Neural progenitor cell (in vitro differentiated cells): ENCODE results near the gene LBX2. TPM values are rescaled to one million over a fixed set of nuclear protein-coding genes. Genes with fewer than 3 reads are reported as not detected.

Experiments used
- DNase-seq: peaks from one replicate; pipeline ENCODE4 v3.0.0-alpha.2; 2016; ENCODE audit warnings: low spot score
- H2AFZ ChIP-seq: fragments of 200-600 bp; sonication (generic); replicated peaks from 2 replicates; pipeline ENCODE4 v1.6.1; 2016; ENCODE audit warnings: antibody characterized with exemption
- H3F3A ChIP-seq: fragments of 200-600 bp; sonication (generic); 2 replicates; pipeline ENCODE4 v1.6.1; 2016; ENCODE audit warnings: antibody characterized with exemption, low read depth
- H3K27ac ChIP-seq: fragments of 200-600 bp; sonication (generic); 2 replicates; pipeline ENCODE4 v1.5.1; 2016; ENCODE audit warnings: mild to moderate bottlenecking
- H3K27me3 ChIP-seq: fragments of 200-600 bp; sonication (generic); 2 replicates; pipeline ENCODE4 v1.6.1; 2016; ENCODE audit warnings: mild to moderate bottlenecking, moderate library complexity
- H3K36me3 ChIP-seq: fragments of 200-600 bp; sonication (generic); 2 replicates; pipeline ENCODE4 v1.5.1; 2016
- H3K4me1 ChIP-seq: fragments of 200-600 bp; sonication (generic); 2 replicates; pipeline ENCODE4 v1.6.1; 2016; ENCODE audit warnings: mixed run types
- H3K4me2 ChIP-seq: fragments of 200-600 bp; sonication (generic); 2 replicates; pipeline ENCODE4 v1.6.1; 2016
- H3K4me3 ChIP-seq: fragments of 200-600 bp; sonication (generic); 2 replicates; pipeline ENCODE4 v1.5.1; 2016
- H3K79me2 ChIP-seq: fragments of 200-600 bp; sonication (generic); 2 replicates; pipeline ENCODE4 v1.6.1; 2016; ENCODE audit warnings: low read depth
- H3K9ac ChIP-seq: fragments of 200-600 bp; sonication (generic); 2 replicates; pipeline ENCODE4 v1.6.1; 2016
- H3K9me3 ChIP-seq: fragments of 200-600 bp; sonication (generic); 2 replicates; pipeline ENCODE4 v1.5.1; 2016; ENCODE audit warnings: low read depth
- H4K20me1 ChIP-seq: fragments of 200-600 bp; sonication (generic); 2 replicates; pipeline ENCODE4 v1.6.1; 2016; ENCODE audit warnings: low read depth
- H3K27ac Mint-ChIP-seq: 3 replicates; pipeline ENCODE4 v1.8.0; 2021; ENCODE audit warnings: mixed read lengths
- H3K27me3 Mint-ChIP-seq: 2 replicates; pipeline ENCODE4 v1.8.0; 2022; ENCODE audit warnings: low read depth, mild to moderate bottlenecking, inconsistent platforms, moderate library complexity, mixed read lengths; ENCODE audit not compliant: insufficient read depth
- H3K36me3 Mint-ChIP-seq: 3 replicates; pipeline ENCODE4 v1.8.0; 2021; ENCODE audit warnings: mixed read lengths
- H3K4me1 Mint-ChIP-seq: 3 replicates; pipeline ENCODE4 v1.8.0; 2021; ENCODE audit warnings: mixed read lengths
- H3K4me3 Mint-ChIP-seq: 3 replicates; pipeline ENCODE4 v1.8.0; 2021; ENCODE audit warnings: mild to moderate bottlenecking, moderate library complexity, mixed read lengths
- H3K9me3 Mint-ChIP-seq: 3 replicates; pipeline ENCODE4 v1.8.0; 2020; ENCODE audit warnings: mixed read lengths
- EZH2 ChIP-seq: fragments of 200-600 bp; sonication (generic); IDR thresholded peaks from 2 replicates; pipeline ENCODE4 v1.6.1; 2017; ENCODE audit warnings: antibody characterized with exemption, mild to moderate bottlenecking, moderate library complexity
- EZH2phosphoT487 ChIP-seq: fragments of 200-600 bp; sonication (generic); IDR thresholded peaks from 2 replicates; pipeline ENCODE4 v1.6.1; 2017; ENCODE audit warnings: antibody characterized with exemption
- total RNA-seq: library from RNA; depleted of rRNA; stranded (reverse); fragments of >200 nt; gene quantifications from 2 replicates; pipeline ENCODE4 v1.2.3, GENCODE V29; 2015; ENCODE audit warnings: low replicate concordance
- TF ChIP-seq, protein P1 (sequence below): fragments of 200-600 bp; sonication (generic); IDR thresholded peaks from 2 replicates; pipeline ENCODE4 v1.5.1; 2017; ENCODE audit warnings: antibody characterized with exemption, mild to moderate bottlenecking

LBX2 gene
- total RNA-seq, 1 donor from 2014 or later: not detected

DNA sequence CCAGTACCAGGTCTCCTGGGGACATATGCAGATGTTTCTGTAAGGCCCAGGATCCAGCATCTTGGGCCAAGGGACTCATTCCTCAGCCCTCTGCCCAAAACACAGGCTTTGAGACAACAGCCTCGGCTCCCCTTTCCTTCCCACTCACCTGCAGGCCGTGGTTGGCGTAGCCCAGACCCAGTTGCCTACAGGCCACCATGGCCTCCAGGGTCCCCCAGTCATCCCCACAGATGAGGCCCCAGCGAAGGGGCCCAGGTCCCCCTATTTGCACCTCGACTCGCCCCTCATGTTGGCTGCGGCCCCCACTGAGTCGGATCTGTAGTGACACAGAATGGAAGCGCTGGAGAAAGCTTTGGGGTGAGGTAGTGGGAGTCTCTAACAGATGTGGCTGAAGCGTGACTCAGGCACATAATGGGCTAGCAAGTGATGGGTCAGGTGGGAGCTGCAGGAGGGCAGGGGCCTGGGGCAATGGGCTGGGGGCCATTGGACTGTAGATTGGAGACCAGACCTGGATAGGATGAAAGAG, 36.1 kb upstream of the LBX2 start:
- no peaks in the 10 kb centered on the region for H3K9me3 ChIP-seq
- H3K9me3 Mint-ChIP-seq: no peaks in the 10 kb centered on the region
- H3K36me3 Mint-ChIP-seq: peaks cover 16% of the 10 kb centered on the region
- H3K4me1 Mint-ChIP-seq: peaks cover 16% of the 10 kb centered on the region
- peaks cover 9% of the 10 kb centered on the region for H3K4me1 ChIP-seq
- no peak overlapping the region for H3K9ac ChIP-seq
- H2AFZ ChIP-seq: no peak overlapping the region
- no peak overlapping the region for H3K4me3 Mint-ChIP-seq
- peaks cover 11% of the 10 kb centered on the region for H3K27me3 Mint-ChIP-seq
- H4K20me1 ChIP-seq: no peaks in the 10 kb centered on the region
- H3K4me3 ChIP-seq: no peak overlapping the region
- H3K27ac ChIP-seq: no peak overlapping the region
- H3K27me3 ChIP-seq: no peaks in the 10 kb centered on the region
- no peak overlapping the region for H3K4me2 ChIP-seq
- peaks cover 12% of the 10 kb centered on the region for H3F3A ChIP-seq
- DNase-seq: no peak
- H3K36me3 ChIP-seq: no peaks in the 10 kb centered on the region
- H3K79me2 ChIP-seq: peaks cover 12% of the 10 kb centered on the region
- TF ChIP-seq EZH2phosphoT487: no peak
- no peak for TF ChIP-seq EZH2
- TF ChIP-seq, protein P1, sequence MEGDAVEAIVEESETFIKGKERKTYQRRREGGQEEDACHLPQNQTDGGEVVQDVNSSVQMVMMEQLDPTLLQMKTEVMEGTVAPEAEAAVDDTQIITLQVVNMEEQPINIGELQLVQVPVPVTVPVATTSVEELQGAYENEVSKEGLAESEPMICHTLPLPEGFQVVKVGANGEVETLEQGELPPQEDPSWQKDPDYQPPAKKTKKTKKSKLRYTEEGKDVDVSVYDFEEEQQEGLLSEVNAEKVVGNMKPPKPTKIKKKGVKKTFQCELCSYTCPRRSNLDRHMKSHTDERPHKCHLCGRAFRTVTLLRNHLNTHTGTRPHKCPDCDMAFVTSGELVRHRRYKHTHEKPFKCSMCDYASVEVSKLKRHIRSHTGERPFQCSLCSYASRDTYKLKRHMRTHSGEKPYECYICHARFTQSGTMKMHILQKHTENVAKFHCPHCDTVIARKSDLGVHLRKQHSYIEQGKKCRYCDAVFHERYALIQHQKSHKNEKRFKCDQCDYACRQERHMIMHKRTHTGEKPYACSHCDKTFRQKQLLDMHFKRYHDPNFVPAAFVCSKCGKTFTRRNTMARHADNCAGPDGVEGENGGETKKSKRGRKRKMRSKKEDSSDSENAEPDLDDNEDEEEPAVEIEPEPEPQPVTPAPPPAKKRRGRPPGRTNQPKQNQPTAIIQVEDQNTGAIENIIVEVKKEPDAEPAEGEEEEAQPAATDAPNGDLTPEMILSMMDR: no peak
- H3K27ac Mint-ChIP-seq: no peak overlapping the region

DNA sequence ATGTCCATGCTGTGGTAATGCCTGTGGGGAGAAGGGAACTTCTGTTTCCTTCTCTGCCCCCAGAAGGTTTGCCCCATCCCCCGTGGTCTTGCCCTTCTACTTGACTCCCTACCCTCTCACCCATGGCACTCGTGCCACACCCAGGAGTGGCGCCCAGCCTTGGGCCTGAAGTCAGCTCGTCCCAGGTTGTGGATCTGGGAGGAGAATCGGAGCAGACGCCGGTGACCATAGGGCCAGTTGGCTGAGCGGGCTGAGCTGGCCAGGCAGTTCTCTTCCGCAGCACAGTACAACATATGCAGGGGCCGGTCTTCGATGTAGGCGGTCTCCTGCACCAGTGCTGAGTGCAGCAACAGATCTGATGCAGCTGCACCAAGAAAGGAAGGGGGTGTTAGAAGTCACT, 35.0 kb upstream of the LBX2 start:
- no peak overlapping the region for H3K4me2 ChIP-seq
- H4K20me1 ChIP-seq: no peaks in the 10 kb centered on the region
- peaks cover 12% of the 10 kb centered on the region for H3F3A ChIP-seq
- H3K27ac ChIP-seq: no peak overlapping the region
- Mint-ChIP-seq H3K9me3 (no peaks in the 10 kb centered on the region), H3K4me3 (no peak overlapping the region), H3K4me1 (peaks cover 17% of the 10 kb centered on the region), H3K36me3 (peaks cover 16% of the 10 kb centered on the region), H3K27ac (no peak overlapping the region), H3K27me3 (peaks cover 8% of the 10 kb centered on the region)
- H3K9ac ChIP-seq: no peak overlapping the region
- no peaks in the 10 kb centered on the region for H3K9me3 ChIP-seq
- TF ChIP-seq, protein P1: no peak
- no peak for TF ChIP-seq EZH2
- TF ChIP-seq EZH2phosphoT487: no peak
- peaks cover 17% of the 10 kb centered on the region for H3K79me2 ChIP-seq
- H3K4me3 ChIP-seq: no peak overlapping the region
- no peaks in the 10 kb centered on the region for H3K36me3 ChIP-seq
- H3K27me3 ChIP-seq: no peaks in the 10 kb centered on the region
- H2AFZ ChIP-seq: no peak overlapping the region
- H3K4me1 ChIP-seq: peaks cover 10% of the 10 kb centered on the region
- no peak for DNase-seq

DNA sequence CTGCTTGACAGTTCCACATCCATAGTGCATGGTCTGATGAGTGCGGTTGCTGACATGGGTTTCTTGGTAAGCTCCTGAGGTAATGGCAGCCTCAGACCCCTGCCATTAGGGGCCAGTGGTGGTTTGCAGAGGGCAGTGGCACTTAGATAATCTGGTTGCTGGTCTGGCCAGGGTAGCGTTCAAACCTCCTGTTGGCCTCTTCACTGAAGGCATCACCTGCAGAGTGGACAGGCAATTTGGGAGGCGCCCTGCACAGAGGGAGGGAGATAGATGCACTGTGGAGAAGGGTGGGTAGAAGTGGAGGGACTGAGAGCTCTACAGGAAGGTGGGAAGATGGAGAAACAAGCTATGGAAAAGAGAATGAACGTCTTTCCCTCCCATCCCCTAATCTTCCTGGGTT, 34.1 kb upstream of the LBX2 start:
- Mint-ChIP-seq H3K36me3 (peaks cover 16% of the 10 kb centered on the region), H3K4me1 (peaks cover 23% of the 10 kb centered on the region), H3K27me3 (peaks cover 7% of the 10 kb centered on the region), H3K27ac (no peak overlapping the region), H3K9me3 (no peaks in the 10 kb centered on the region), H3K4me3 (peak overlapping the region; percentile 24)
- TF ChIP-seq, protein P1: no peak
- TF ChIP-seq EZH2 (no peak), EZH2phosphoT487 (no peak)
- no peak for DNase-seq
- Histone ChIP-seq H3K9ac (no peak overlapping the region), H3F3A (peaks cover 12% of the 10 kb centered on the region), H4K20me1 (no peaks in the 10 kb centered on the region), H3K27me3 (no peaks in the 10 kb centered on the region), H3K79me2 (peaks cover 26% of the 10 kb centered on the region), H3K4me2 (no peak overlapping the region), H2AFZ (no peak overlapping the region), H3K27ac (no peak overlapping the region), H3K4me1 (peaks cover 14% of the 10 kb centered on the region), H3K36me3 (no peaks in the 10 kb centered on the region), H3K4me3 (no peak overlapping the region), H3K9me3 (no peaks in the 10 kb centered on the region)
